ENCODE results near the gene RAD51. TPM values are rescaled to one million over a fixed set of nuclear protein-coding genes. Genes with fewer than 3 reads are reported as not detected.

RAD51 gene
- total and polyA plus RNA-seq, 2 of the 8 experiments (the other 6 are each of a cell fraction or from before 2014, with no cell fraction given), result 32.2 to 42.4 TPM

- peaks cover 5% of the 10 kb centered on the region for H3K23me2 ChIP-seq (ENCODE audit: low read depth, low read length)
- H2AFZ ChIP-seq (ENCODE audit: low read length), result no peak overlapping the region
- no peak overlapping the region for H3K23ac ChIP-seq (ENCODE audit: insufficient read length)
- H4K91ac ChIP-seq (replicated peaks; ENCODE audit: insufficient read length, low read length), result no peak overlapping the region
- H3K27ac ChIP-seq (ENCODE audit: low read depth, low read length), result no peak overlapping the region
- H4K5ac ChIP-seq (ENCODE audit: insufficient read length, low read depth, low read length), result no peak overlapping the region
- H2AK5ac ChIP-seq (ENCODE audit: low read depth, low read length), result no peak overlapping the region
- no peak overlapping the region for H3K4ac ChIP-seq (replicated peaks; ENCODE audit: insufficient read length, low read depth, low read length)
- ChIA-PET CTCF (ENCODE audit: partially characterized antibody) (interaction anchor here (0.9 to 2.1 kb wide), 4 partner anchors 43 to 245 kb away, joined by 3 to 7 read pairs (median 6); no protein-coding TSS in a partner anchor), POLR2A (ENCODE audit: partially characterized antibody) (interaction anchor here (0.8 kb wide), 1 partner anchor 12 kb away, joined by 3 read pairs; no protein-coding TSS in a partner anchor)
- no peak overlapping the region for H3K56ac ChIP-seq (replicated peaks; ENCODE audit: insufficient read length, low read depth, low read length)
- no peak overlapping the region for H3K14ac ChIP-seq (ENCODE audit: insufficient read length)
- H3K79me2 ChIP-seq (ENCODE audit: control insufficient read depth in 1 of 2, insufficient read depth in 2 of 2, low read length in 2 of 2), result peaks cover 0 to 16% of the 10 kb centered on the region in 2 experiments; a peak in 2 of 4 replicates
- no peak for DNase-seq (ENCODE audit: low read depth in 1 of 2, low spot score in 2 of 2)
- no peak overlapping the region for H2BK12ac ChIP-seq (ENCODE audit: low read depth, low read length)
- no peak overlapping the region for H2BK20ac ChIP-seq (ENCODE audit: low read length)
- no peak overlapping the region for H3K18ac ChIP-seq (ENCODE audit: extremely low read depth, low read length)
- no peak overlapping the region for H2BK5ac ChIP-seq (ENCODE audit: low read depth, low read length)
- FAIRE-seq, result no peak
- no peaks in the 10 kb centered on the region for H3K9me3 ChIP-seq (ENCODE audit: insufficient read depth in 2 of 2, low read depth in 1 of 2, low read length in 1 of 2)
- peak overlapping the region; percentile 68 to 94 for H3K4me2 ChIP-seq (ENCODE audit: insufficient read depth in 1 of 2, low read depth in 2 of 2, low read length in 2 of 2)
- H4K8ac ChIP-seq (ENCODE audit: extremely low read depth, insufficient read depth, low read length), result peak overlapping the region; percentile 57
- no peak overlapping the region for H2BK120ac ChIP-seq (replicated peaks; ENCODE audit: low read depth, low read length)
- H3K4me1 ChIP-seq (replicated peaks in 1 of 4; ENCODE audit: control insufficient read depth in 3 of 4, insufficient read depth in 4 of 4, low read length in 3 of 4), result peaks cover 0 to 3% (median 1%) of the 10 kb centered on the region in 4 experiments; a peak in 1 of 7 replicates
- H3K27me3 ChIP-seq (replicated peaks in 1 of 4; ENCODE audit: control insufficient read depth in 3 of 4, extremely low read depth in 1 of 4, insufficient read depth in 3 of 4, low read length in 3 of 4), result no peaks in the 10 kb centered on the region
- H4K20me1 ChIP-seq (replicated peaks in 1 of 2; ENCODE audit: control insufficient read depth in 1 of 2, insufficient read depth in 2 of 2, low read length in 2 of 2), result peaks cover 2 to 4% of the 10 kb centered on the region in 2 experiments
- peaks cover 9 to 24% (median 19%) of the 10 kb centered on the region in 4 experiments for H3K36me3 ChIP-seq (ENCODE audit: control insufficient read depth in 2 of 4, insufficient read depth in 4 of 4, low read length in 3 of 4)
- H3K4me3 ChIP-seq (ENCODE audit: extremely low read depth in 1 of 4, insufficient read depth in 2 of 4, low read depth in 3 of 4, low read length in 4 of 4), result peak overlapping the region; percentile 24 to 96 (median 68); a peak in 6 of 8 replicates
- WGBS, 2 experiments (ENCODE audit: extremely low coverage in 1 of 2, insufficient coverage in 1 of 2, insufficient read length in 1 of 2, insufficient replicate concordance in 2 of 2, low coverage in 1 of 2, low lambda C conversion rate in 2 of 2, missing lambda C conversion rate in 1 of 2), result 91% methylated on average over 11 of the region's 11 CpGs; no CpG with 5 or more reads in 1 of the 2 experiments
- no peak overlapping the region for H2BK15ac ChIP-seq (ENCODE audit: low read length)
- no peak overlapping the region for H3K9ac ChIP-seq (replicated peaks in 1 of 4; ENCODE audit: extremely low read depth in 1 of 4, low read depth in 3 of 4, low read length in 3 of 4)
- H3K79me1 ChIP-seq (ENCODE audit: low read depth, low read length), result peaks cover 4% of the 10 kb centered on the region; the same call in 1 of the 2 replicates
- no peak for TF ChIP-seq TBP (IDR thresholded peaks at IDR 0.05; ENCODE audit: low read depth, low read length)
- no peak for TF ChIP-seq E2F6 (IDR thresholded peaks at IDR 0.05)
- TF ChIP-seq SUZ12 (IDR thresholded peaks at IDR 0.05; ENCODE audit: low read length), result no peak
- TF ChIP-seq ASH2L (IDR thresholded peaks at IDR 0.05; ENCODE audit: low read length), result no peak
- no peak for TF ChIP-seq CBX8 (IDR thresholded peaks at IDR 0.05; ENCODE audit: borderline replicate concordance, low read depth, low read length)
- TF ChIP-seq TEAD4 (IDR thresholded peaks at IDR 0.05; ENCODE audit: low read depth, low read length), result no peak
- TF ChIP-seq CHD1 (IDR thresholded peaks at IDR 0.05; ENCODE audit: low read depth, low read length), result no peak
- TF ChIP-seq CTCF (IDR thresholded peaks at IDR 0.05; ENCODE audit: control extremely low read depth in 1 of 3, insufficient read depth in 1 of 3, low read depth in 1 of 3, low read length in 3 of 3), result no peak
- no peak for TF ChIP-seq NRF1 (IDR thresholded peaks at IDR 0.05; ENCODE audit: low read depth, low read length)
- no peak for TF ChIP-seq RAD21 (IDR thresholded peaks at IDR 0.05 in 1 of 2, conservative IDR thresholded peaks at IDR 0.05 in 1 of 2; ENCODE audit: low read depth in 2 of 2, low read length in 2 of 2)
Observed at GRCh38 chr15:40696228-40696627, 1.3 kb downstream of the RAD51 start.
